Natural killer cell (primary cell): ENCODE data around the gene MKX. TPM values are rescaled to one million over a fixed set of nuclear protein-coding genes. Genes with fewer than 3 reads are reported as not detected.

Experiments used
- ATAC-seq, 3 donors: fragments of 150-1000 bp in 2 of 3; fragments of 200-7000 bp in 1 of 3; cut with Tn5 transposase; 1 replicate in 1 of 3; 2 replicates in 2 of 3; pipeline ENCODE4 v1.10.0; 2021; ENCODE audit warnings: mild to moderate bottlenecking in 2 of 3, moderate library complexity in 2 of 3
- DNase-seq, 2 donors: peaks; one replicate each; pipeline versions ENCODE4 v3.0.0 to v3.0.0-alpha.2; 2013 to 2021; ENCODE audit warnings: mixed read lengths in 1 of 2
- H3K27ac ChIP-seq: one replicate; pipeline ENCODE4 v1.5.1; 2013; ENCODE audit warnings: mild to moderate bottlenecking, low read length
- H3K27me3 ChIP-seq: one replicate; pipeline ENCODE4 v1.6.1; 2013; ENCODE audit warnings: low read length; ENCODE audit not compliant: control insufficient read depth, insufficient read depth
- H3K36me3 ChIP-seq: one replicate; pipeline ENCODE4 v1.6.1; 2013; ENCODE audit warnings: low read length; ENCODE audit not compliant: control insufficient read depth, insufficient read depth
- H3K4me1 ChIP-seq: one replicate; pipeline ENCODE4 v1.6.1; 2013; ENCODE audit warnings: low read length; ENCODE audit not compliant: control insufficient read depth, insufficient read depth
- H3K4me3 ChIP-seq: one replicate; pipeline ENCODE4 v1.5.1; 2013; ENCODE audit warnings: low read length
- H3K9me3 ChIP-seq: one replicate; pipeline ENCODE4 v1.6.1; 2013; ENCODE audit warnings: low read length; ENCODE audit not compliant: control insufficient read depth, insufficient read depth
- H3K27ac Mint-ChIP-seq, 2 donors: one replicate each; pipeline ENCODE4 v1.8.0; 2022; ENCODE audit warnings: mild to moderate bottlenecking in 2 of 2, mixed read lengths in 2 of 2, moderate library complexity in 1 of 2
- H3K27me3 Mint-ChIP-seq, 2 donors: one replicate each; pipeline ENCODE4 v1.8.0; 2022; ENCODE audit warnings: low read depth in 2 of 2, mixed read lengths in 2 of 2
- H3K36me3 Mint-ChIP-seq: one replicate; pipeline ENCODE4 v1.8.0; 2022; ENCODE audit warnings: mixed read lengths
- H3K4me1 Mint-ChIP-seq, 2 donors: one replicate each; pipeline ENCODE4 v1.8.0; 2022; ENCODE audit warnings: mixed read lengths in 2 of 2
- H3K4me3 Mint-ChIP-seq: one replicate; pipeline ENCODE4 v1.8.0; 2022; ENCODE audit warnings: mild to moderate bottlenecking, moderate library complexity, mixed read lengths
- H3K9me3 Mint-ChIP-seq, 2 donors: one replicate each; pipeline ENCODE4 v1.8.0; 2022; ENCODE audit warnings: mixed read lengths in 2 of 2
- WGBS: methylation state at CpG from one replicate; pipeline ENCODE4 v1.1.7; 2013; ENCODE audit warnings: missing lambda C conversion rate; ENCODE audit not compliant: insufficient coverage; 5-methylcytosine and 5-hydroxymethylcytosine counted together
- intact Hi-C: fragments of 100-400 bp; cut with micrococcal nuclease; formaldehyde crosslinking; loops from one replicate; pipeline ENCODE4 v1.14.2; 2022
- total RNA-seq, 4 donors: library from RNA; stranded (reverse); fragments of 120-200 nt in 1 of 4; gene quantifications; one replicate each; pipeline versions ENCODE4 v1.2.3 to v1.2.4, GENCODE V29; 2013 to 2022
- TF ChIP-seq, protein P1 (sequence below): fragments of 200-600 bp; IDR thresholded peaks from one replicate; pipeline ENCODE4 v1.8.0; 2022; ENCODE audit warnings: antibody characterized with exemption

The MKX gene
- total RNA-seq, 3 donors from 2014 or later (not counting 1 experiment from before 2014, with no cell fraction given): not detected

DNA sequence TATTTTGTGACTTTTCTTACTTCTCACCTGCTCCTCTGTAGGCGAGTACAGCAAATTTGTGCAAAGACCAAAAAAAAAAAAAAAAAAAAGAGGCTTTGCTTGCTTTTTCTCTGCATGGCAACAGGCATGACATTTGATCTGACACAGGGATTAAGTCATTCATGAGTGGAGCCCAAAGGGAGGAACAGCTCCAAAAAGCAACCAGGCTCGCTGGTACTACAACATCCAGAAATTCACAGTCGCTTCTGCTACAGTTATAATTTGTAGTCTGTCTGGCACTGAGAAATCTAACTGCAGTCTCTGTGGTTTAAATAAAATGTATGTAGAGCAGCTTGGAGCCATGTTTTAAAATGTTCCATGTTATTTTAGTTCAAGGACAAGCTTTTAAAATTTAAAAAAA, 31.7 kb downstream of the MKX start:
- intact Hi-C loops: no loop called here
- Mint-ChIP-seq H3K36me3 (no peaks in the 10 kb centered on the region), H3K4me3 (no peak overlapping the region), H3K27me3 (peaks cover 20 to 30% of the 10 kb centered on the region in 2 donors), H3K9me3 (no peaks in the 10 kb centered on the region), H3K4me1 (no peaks in the 10 kb centered on the region), H3K27ac (no peak overlapping the region)
- no peaks in the 10 kb centered on the region for H3K4me1 ChIP-seq
- peaks cover 2% of the 10 kb centered on the region for H3K27me3 ChIP-seq
- no peaks in the 10 kb centered on the region for H3K9me3 ChIP-seq
- H3K36me3 ChIP-seq: no peaks in the 10 kb centered on the region
- no peak overlapping the region for H3K4me3 ChIP-seq
- ATAC-seq (no peak), DNase-seq (no peak)
- 90% methylated on average over 3 of the region's 3 CpGs for WGBS
- no peak overlapping the region for H3K27ac ChIP-seq
- TF ChIP-seq, protein P1, sequence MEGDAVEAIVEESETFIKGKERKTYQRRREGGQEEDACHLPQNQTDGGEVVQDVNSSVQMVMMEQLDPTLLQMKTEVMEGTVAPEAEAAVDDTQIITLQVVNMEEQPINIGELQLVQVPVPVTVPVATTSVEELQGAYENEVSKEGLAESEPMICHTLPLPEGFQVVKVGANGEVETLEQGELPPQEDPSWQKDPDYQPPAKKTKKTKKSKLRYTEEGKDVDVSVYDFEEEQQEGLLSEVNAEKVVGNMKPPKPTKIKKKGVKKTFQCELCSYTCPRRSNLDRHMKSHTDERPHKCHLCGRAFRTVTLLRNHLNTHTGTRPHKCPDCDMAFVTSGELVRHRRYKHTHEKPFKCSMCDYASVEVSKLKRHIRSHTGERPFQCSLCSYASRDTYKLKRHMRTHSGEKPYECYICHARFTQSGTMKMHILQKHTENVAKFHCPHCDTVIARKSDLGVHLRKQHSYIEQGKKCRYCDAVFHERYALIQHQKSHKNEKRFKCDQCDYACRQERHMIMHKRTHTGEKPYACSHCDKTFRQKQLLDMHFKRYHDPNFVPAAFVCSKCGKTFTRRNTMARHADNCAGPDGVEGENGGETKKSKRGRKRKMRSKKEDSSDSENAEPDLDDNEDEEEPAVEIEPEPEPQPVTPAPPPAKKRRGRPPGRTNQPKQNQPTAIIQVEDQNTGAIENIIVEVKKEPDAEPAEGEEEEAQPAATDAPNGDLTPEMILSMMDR: no peak

DNA sequence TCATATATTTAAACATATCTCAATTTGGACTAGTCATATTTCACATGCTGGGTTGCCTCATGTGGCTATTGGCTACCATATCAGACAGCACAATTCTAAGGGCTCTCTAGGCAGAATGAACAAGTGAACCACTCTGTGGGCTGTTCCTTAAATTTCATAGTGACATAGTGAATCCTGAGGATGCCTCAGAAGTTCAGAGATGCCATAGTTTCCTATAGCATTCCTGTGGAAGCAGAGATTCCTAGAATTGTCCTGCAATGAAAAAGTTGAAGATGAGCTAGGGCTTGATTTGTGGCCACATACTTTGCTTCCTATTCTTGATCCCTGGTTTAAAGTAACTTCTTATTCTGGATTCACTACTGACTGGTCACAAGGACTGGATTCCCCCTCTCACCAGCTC, 35.6 kb downstream of the MKX start:
- H3K9me3 Mint-ChIP-seq: no peaks in the 10 kb centered on the region
- H3K9me3 ChIP-seq: no peaks in the 10 kb centered on the region
- no peaks in the 10 kb centered on the region for H3K36me3 ChIP-seq
- TF ChIP-seq, protein P1: no peak
- H3K27me3 ChIP-seq: no peaks in the 10 kb centered on the region
- intact Hi-C loops: no loop called here
- DNase-seq (no peak), ATAC-seq (no peak)
- peaks cover 13% of the 10 kb centered on the region in 2 donors for H3K27me3 Mint-ChIP-seq
- no peak overlapping the region for H3K27ac ChIP-seq
- no peaks in the 10 kb centered on the region for H3K36me3 Mint-ChIP-seq
- H3K4me1 ChIP-seq: no peaks in the 10 kb centered on the region
- H3K4me3 ChIP-seq: no peak overlapping the region
- H3K4me1 Mint-ChIP-seq: no peaks in the 10 kb centered on the region
- no peak overlapping the region for H3K4me3 Mint-ChIP-seq
- H3K27ac Mint-ChIP-seq: no peak overlapping the region

DNA sequence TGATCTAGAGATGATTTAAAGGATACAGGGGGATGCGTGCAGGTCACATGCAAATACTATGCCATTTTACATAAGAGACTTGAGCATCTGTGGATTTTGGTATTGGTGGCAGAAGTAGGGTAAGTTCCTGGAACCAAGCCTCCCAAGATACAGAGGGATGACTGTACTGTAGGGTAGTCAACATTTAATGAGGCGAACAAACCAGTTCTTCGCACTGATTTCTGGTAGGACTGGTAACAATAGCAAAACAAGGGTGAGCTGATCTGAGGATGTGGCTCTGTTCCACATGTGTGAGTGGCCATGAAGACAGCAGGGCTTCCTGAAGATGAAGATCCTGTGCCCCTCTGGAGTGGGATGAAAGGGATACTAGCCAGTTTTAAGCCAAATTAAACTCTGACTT, 36.3 kb downstream of the MKX start:
- no peaks in the 10 kb centered on the region for H3K36me3 Mint-ChIP-seq
- H3K4me3 Mint-ChIP-seq: no peak overlapping the region
- Histone ChIP-seq H3K36me3 (no peaks in the 10 kb centered on the region), H3K27ac (no peak overlapping the region), H3K9me3 (no peaks in the 10 kb centered on the region), H3K4me3 (no peak overlapping the region), H3K27me3 (no peaks in the 10 kb centered on the region), H3K4me1 (no peaks in the 10 kb centered on the region)
- intact Hi-C loops: no loop called here
- ATAC-seq (no peak), DNase-seq (no peak)
- H3K27ac Mint-ChIP-seq: no peak overlapping the region
- TF ChIP-seq, protein P1: no peak
- peaks cover 13% of the 10 kb centered on the region in 2 donors for H3K27me3 Mint-ChIP-seq
- no peaks in the 10 kb centered on the region for H3K4me1 Mint-ChIP-seq
- WGBS: 93% methylated on average over 3 of the region's 3 CpGs
- H3K9me3 Mint-ChIP-seq: no peaks in the 10 kb centered on the region

DNA sequence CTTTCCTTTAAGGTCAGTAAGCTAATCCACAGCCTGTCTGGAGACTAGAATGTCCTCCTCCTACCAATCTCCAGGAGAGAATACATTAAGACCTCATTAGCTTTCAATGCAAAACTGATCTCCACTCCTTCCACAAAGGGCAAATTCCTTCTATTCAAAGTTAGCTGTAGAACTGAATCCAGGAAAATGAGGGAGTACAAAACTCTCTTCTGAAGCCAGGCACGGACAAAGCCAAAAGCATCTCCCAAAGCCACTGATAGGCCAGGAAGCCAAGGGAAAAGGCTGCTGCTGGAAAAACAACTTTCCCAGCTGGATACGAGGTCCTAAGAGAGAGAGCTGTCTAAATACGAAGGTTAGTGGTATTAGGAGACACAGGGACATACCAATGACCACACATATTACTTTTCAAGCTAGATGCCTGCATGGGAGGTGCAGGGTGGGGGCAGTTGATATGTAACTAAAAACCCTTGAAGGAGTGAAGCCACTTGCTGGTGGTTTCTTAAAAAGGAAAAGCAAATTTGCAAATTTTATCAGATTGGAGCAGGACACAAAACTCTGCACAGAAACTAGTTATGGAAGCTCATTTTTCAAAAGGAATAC, 43.6 kb downstream of the MKX start:
- Histone ChIP-seq H3K4me1 (no peaks in the 10 kb centered on the region), H3K36me3 (no peaks in the 10 kb centered on the region), H3K9me3 (no peaks in the 10 kb centered on the region), H3K4me3 (no peak overlapping the region), H3K27ac (no peak overlapping the region), H3K27me3 (peaks cover 2% of the 10 kb centered on the region)
- H3K4me1 Mint-ChIP-seq: no peaks in the 10 kb centered on the region
- DNase-seq: no peak
- H3K4me3 Mint-ChIP-seq: no peak overlapping the region
- H3K27me3 Mint-ChIP-seq: peaks cover 21 to 22% of the 10 kb centered on the region in 2 donors
- H3K36me3 Mint-ChIP-seq: no peaks in the 10 kb centered on the region
- no peak for ATAC-seq
- intact Hi-C loops: no loop called here
- no peak overlapping the region for H3K27ac Mint-ChIP-seq
- 89% methylated on average over 3 of the region's 3 CpGs for WGBS
- no peaks in the 10 kb centered on the region for H3K9me3 Mint-ChIP-seq
- TF ChIP-seq, protein P1: no peak
